Psoas muscle (tissue), 8 donors: ENCODE measurements around the gene DAAM2. TPM values are rescaled to one million over a fixed set of nuclear protein-coding genes. Genes with fewer than 3 reads are reported as not detected.

Source experiments
- ATAC-seq, 4 donors: fragments of 200-7000 bp; cut with Tn5 transposase; one replicate each; pipeline ENCODE4 v1.9.1; 2020; ENCODE audit warnings: moderate library complexity in 3 of 4, mild to moderate bottlenecking in 2 of 4
- DNase-seq, 2 donors: peaks; one replicate each; pipeline ENCODE4 v3.0.0-alpha.2; 2020
- H3K27ac ChIP-seq: fragments of 200-600 bp; one replicate; pipeline ENCODE4 v1.8.0; 2022
- H3K27me3 ChIP-seq, 3 donors: fragments of 200-600 bp in 1 of 3; one replicate each; pipeline versions ENCODE4 v1.6.1 to v1.8.0; 2013 to 2022; ENCODE audit warnings: low read length in 2 of 3, mild to moderate bottlenecking in 2 of 3, moderate library complexity in 1 of 3; ENCODE audit not compliant: insufficient read depth in 3 of 3
- H3K36me3 ChIP-seq, 2 donors: fragments of 200-600 bp in 1 of 2; one replicate each; pipeline versions ENCODE4 v1.6.1 to v1.8.0; 2013 to 2022; ENCODE audit warnings: low read depth in 1 of 2, mild to moderate bottlenecking in 1 of 2, moderate library complexity in 1 of 2; ENCODE audit not compliant: insufficient read depth in 1 of 2
- H3K4me1 ChIP-seq: fragments of 200-600 bp; one replicate; pipeline ENCODE4 v1.8.0; 2022
- H3K4me3 ChIP-seq: fragments of 200-600 bp; one replicate; pipeline ENCODE4 v1.8.0; 2022; ENCODE audit warnings: mild to moderate bottlenecking
- H3K9me3 ChIP-seq: fragments of 200-600 bp; one replicate; pipeline ENCODE4 v1.8.0; 2022
- CTCF ChIP-seq: fragments of 200-600 bp; IDR thresholded peaks from one replicate; pipeline ENCODE4 v1.8.0; 2022; ENCODE audit warnings: antibody characterized with exemption
- WGBS, 3 donors: extraction: QIAGEN DNeasy Blood & Tissue Kit; methylation state at CpG; one replicate each; pipeline versions ENCODE4 v1.1.6 to v1.1.7; 2013; 5-methylcytosine and 5-hydroxymethylcytosine counted together
- intact Hi-C, 2 donors: fragments of 100-400 bp; cut with DNase I; formaldehyde crosslinking; loops; one replicate each; pipeline versions ENCODE4 v1.11.0 to v1.14.2; 2022
- polyA plus RNA-seq, 3 donors: library from polyadenylated mRNA; stranded (reverse); fragments of 200-250 nt; gene quantifications; one replicate each; pipeline ENCODE4 v1.2.3, GENCODE V29; 2013
- total RNA-seq, 4 donors: library from RNA; stranded (reverse); fragmentation: NEBNext Ultra II Directional in 2 of 4; extraction: Animal tissue kit (Norgen Biotek cat#: 25700) in 2 of 4; gene quantifications; one replicate each; pipeline versions ENCODE4 v1.2.1 to v1.2.4, GENCODE V29; 2021 to 2023
- donor health status: healthy with polysubstance abuse.
- donor health status: DM: no; HTN: no; CAD: no; lungs with moderate emphysema.
- donor health status: Bipolar disorder and iron deficiency.
- donor health status: healthy.
- donor health status: DM: yes; HTN: yes; CAD: no.
- donor health status: DM: no; HTN: no; CAD: no.
- donor health status: DM: no; HTN: no; CAD: no.
- donor health status: DM: yes; HTN: yes; CAD: no.

DAAM2 gene
- total and polyA plus RNA-seq, 7 donors, result 7.0 to 67.1 (median 26.5) TPM

GRCh38 chr6:39853604-39854003 lies 61.4 kb downstream of the DAAM2 start:
- intact Hi-C loops, result no loop called here
- TF ChIP-seq CTCF, result no peak
- Histone ChIP-seq H3K4me1 (peaks cover 16% of the 10 kb centered on the region), H3K27ac (no peak overlapping the region), H3K36me3 (peaks cover 0 to 24% of the 10 kb centered on the region in 2 donors), H3K27me3 (no peaks in the 10 kb centered on the region), H3K4me3 (no peak overlapping the region), H3K9me3 (no peaks in the 10 kb centered on the region)
- DNase-seq, result no peak
- WGBS, 3 donors, result 89 to 94% (median 93%) methylated on average over 3 of the region's 3 CpGs
- no peak for ATAC-seq

- intact Hi-C loops, result no loop called here
- peak in 1 of 4 donors; percentile 31 for ATAC-seq
Measured at GRCh38 chr6:39855356-39855995, 63.3 kb downstream of the DAAM2 start.

GRCh38 chr6:39859025-39859424 lies 66.8 kb downstream of the DAAM2 start:
- H3K27ac ChIP-seq, result no peak overlapping the region
- H3K4me1 ChIP-seq, result no peaks in the 10 kb centered on the region
- H3K27me3 ChIP-seq, result no peaks in the 10 kb centered on the region
- intact Hi-C loops, result no loop called here
- no peak for DNase-seq
- no peak for ATAC-seq
- H3K4me3 ChIP-seq, result no peak overlapping the region
- H3K36me3 ChIP-seq, result peaks cover 4 to 48% of the 10 kb centered on the region in 2 donors
- WGBS, 3 donors, result 90 to 100% (median 93%) methylated on average over 2 of the region's 2 CpGs
- H3K9me3 ChIP-seq, result no peaks in the 10 kb centered on the region
- no peak for TF ChIP-seq CTCF

More at GRCh38 chr6:39855356-39855995, 63.3 kb downstream of the DAAM2 start:
- peaks cover 4 to 29% of the 10 kb centered on the region in 2 donors for H3K36me3 ChIP-seq
- H3K9me3 ChIP-seq, result no peaks in the 10 kb centered on the region
- H3K27me3 ChIP-seq, result no peaks in the 10 kb centered on the region
- H3K27ac ChIP-seq, result no peak overlapping the region
- WGBS, 3 donors, result 70 to 78% (median 76%) methylated on average over 7 of the region's 7 CpGs
- TF ChIP-seq CTCF, result no peak
- H3K4me1 ChIP-seq, result peaks cover 7% of the 10 kb centered on the region
- no peak for DNase-seq
- H3K4me3 ChIP-seq, result no peak overlapping the region

- WGBS, 3 donors, result 72 to 77% (median 72%) methylated on average over 3 of the region's 3 CpGs
- TF ChIP-seq CTCF, result no peak
- ATAC-seq, result no peak
- no peak for DNase-seq
- Histone ChIP-seq H3K9me3 (no peaks in the 10 kb centered on the region), H3K36me3 (peaks cover 4 to 48% of the 10 kb centered on the region in 2 donors), H3K4me1 (no peaks in the 10 kb centered on the region), H3K4me3 (no peak overlapping the region), H3K27ac (no peak overlapping the region), H3K27me3 (no peaks in the 10 kb centered on the region)
- intact Hi-C loops, result no loop called here
Measured at GRCh38 chr6:39861663-39862062, 69.5 kb downstream of the DAAM2 start.
